Nephron (organoid): ENCODE data around the gene MAL.
"Not testable (repeated sequence)": the region's sequence is repeated elsewhere in the genome, so short reads cannot be mapped to it uniquely, and the experiment has no call there.

Experiments used
- H3K27ac Mint-ChIP-seq, 3 experiments: 2 replicates each; pipeline ENCODE4 v1.8.0; 2020; ENCODE audit warnings: mixed read lengths in 3 of 3, mild to moderate bottlenecking in 2 of 3, moderate library complexity in 1 of 3
- H3K27me3 Mint-ChIP-seq: 2 replicates; pipeline ENCODE4 v1.8.0; 2021; ENCODE audit warnings: low read depth, mild to moderate bottlenecking, moderate library complexity, mixed read lengths
- H3K36me3 Mint-ChIP-seq: 2 replicates; pipeline ENCODE4 v1.8.0; 2020; ENCODE audit warnings: low read depth, mixed read lengths
- H3K4me1 Mint-ChIP-seq: 2 replicates; pipeline ENCODE4 v1.8.0; 2020; ENCODE audit warnings: mixed read lengths
- H3K4me3 Mint-ChIP-seq, 3 experiments: 2 replicates each; pipeline ENCODE4 v1.8.0; 2020; ENCODE audit warnings: mild to moderate bottlenecking in 3 of 3, mixed read lengths in 3 of 3, moderate library complexity in 2 of 3
- H3K9me3 Mint-ChIP-seq: 2 replicates; pipeline ENCODE4 v1.8.0; 2020; ENCODE audit warnings: mixed read lengths
- CTCF ChIP-seq, 3 experiments: fragments of 200-600 bp; sonication (generic); IDR thresholded peaks; one replicate each; pipeline ENCODE4 v1.5.0; 2021; ENCODE audit warnings: antibody characterized with exemption in 3 of 3; ENCODE audit not compliant: unreplicated experiment in 3 of 3

Gene MAL

DNA sequence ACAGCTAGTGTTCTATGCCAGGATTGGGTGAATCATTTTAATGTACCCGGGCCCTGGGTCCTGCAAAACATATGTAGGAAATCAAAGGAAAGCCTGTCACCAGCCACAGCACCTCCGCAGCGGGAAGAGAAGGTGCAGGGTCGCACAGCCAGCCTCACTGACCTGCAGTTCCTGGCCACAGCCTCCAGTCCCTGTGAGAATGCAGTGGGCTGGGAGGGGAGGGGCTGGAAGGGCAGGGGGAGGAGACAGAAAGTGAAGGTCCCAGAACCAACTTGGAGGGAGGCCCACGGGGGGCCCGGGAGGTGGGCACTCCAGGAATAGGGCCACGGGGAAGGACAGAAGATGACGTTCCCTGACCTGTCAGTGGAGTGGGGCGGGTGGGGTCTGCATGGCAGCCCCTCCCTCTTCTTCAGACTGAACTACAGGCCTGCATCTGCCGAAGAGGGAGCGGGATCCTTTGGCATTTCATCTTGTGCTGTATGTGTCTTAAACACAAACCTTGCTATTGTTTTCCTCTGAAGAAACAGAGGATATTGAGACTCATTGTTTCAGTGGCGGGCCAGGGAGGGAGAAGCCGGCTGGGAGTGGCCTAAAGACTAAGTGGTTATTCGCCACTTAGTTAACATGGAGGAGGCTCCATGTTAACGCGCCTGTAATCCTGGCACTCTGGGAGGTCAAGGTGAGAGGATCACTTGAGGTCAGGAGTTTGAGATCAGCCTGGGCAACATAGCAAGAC lies 7.5 kb downstream of the MAL start:
- H3K36me3 Mint-ChIP-seq = peaks cover 3% of the 10 kb centered on the region
- no peak overlapping the region for H3K27ac Mint-ChIP-seq
- H3K4me3 Mint-ChIP-seq = no peak overlapping the region
- peaks cover 61% of the 10 kb centered on the region for H3K27me3 Mint-ChIP-seq
- peaks cover 10% of the 10 kb centered on the region for H3K9me3 Mint-ChIP-seq
- no peaks in the 10 kb centered on the region for H3K4me1 Mint-ChIP-seq
- TF ChIP-seq CTCF (IDR thresholded peaks at IDR 0.05; ENCODE audit: unreplicated experiment in 3 of 3) = no peak

DNA sequence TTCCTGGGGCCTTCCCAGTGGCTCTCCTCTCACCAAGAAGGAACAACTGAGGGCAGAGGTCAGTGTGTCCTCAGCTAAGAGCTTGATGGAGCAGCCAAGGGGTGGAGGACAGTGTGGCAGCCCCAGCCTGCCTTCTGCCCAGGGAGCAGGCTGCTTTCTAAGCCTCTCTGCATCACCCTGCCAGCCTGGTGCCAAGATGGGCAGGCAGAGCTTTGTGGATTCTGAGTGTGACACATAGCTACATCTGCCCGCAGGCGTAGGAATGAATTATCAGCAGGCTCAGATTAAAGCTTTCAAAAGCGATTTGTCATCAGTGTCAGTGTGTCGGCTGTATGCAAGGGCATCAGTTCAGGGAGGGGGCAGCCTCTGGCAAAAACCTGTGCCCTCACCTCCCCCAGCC lies 8.7 kb downstream of the MAL start:
- H3K36me3 Mint-ChIP-seq = peaks cover under 1% of the 10 kb centered on the region
- peaks cover 18% of the 10 kb centered on the region for H3K9me3 Mint-ChIP-seq
- H3K27ac Mint-ChIP-seq = no peak overlapping the region
- no peaks in the 10 kb centered on the region for H3K4me1 Mint-ChIP-seq
- H3K27me3 Mint-ChIP-seq = peaks cover 51% of the 10 kb centered on the region
- no peak for TF ChIP-seq CTCF (IDR thresholded peaks at IDR 0.05; ENCODE audit: unreplicated experiment in 3 of 3)
- H3K4me3 Mint-ChIP-seq = no peak overlapping the region

GRCh38 chr2:95034818-95035217 lies 9.3 kb downstream of the MAL start:
- no peak overlapping the region for H3K4me3 Mint-ChIP-seq
- peaks cover 18% of the 10 kb centered on the region for H3K9me3 Mint-ChIP-seq
- no peak for TF ChIP-seq CTCF (IDR thresholded peaks at IDR 0.05; ENCODE audit: unreplicated experiment in 3 of 3)
- H3K27ac Mint-ChIP-seq = no peak overlapping the region
- H3K36me3 Mint-ChIP-seq = no peaks in the 10 kb centered on the region
- H3K4me1 Mint-ChIP-seq = no peaks in the 10 kb centered on the region
- H3K27me3 Mint-ChIP-seq = peaks cover 45% of the 10 kb centered on the region

GRCh38 chr2:95036596-95037383 lies 11.3 kb downstream of the MAL start:
- no peak for TF ChIP-seq CTCF (IDR thresholded peaks at IDR 0.05; ENCODE audit: unreplicated experiment in 3 of 3)

DNA sequence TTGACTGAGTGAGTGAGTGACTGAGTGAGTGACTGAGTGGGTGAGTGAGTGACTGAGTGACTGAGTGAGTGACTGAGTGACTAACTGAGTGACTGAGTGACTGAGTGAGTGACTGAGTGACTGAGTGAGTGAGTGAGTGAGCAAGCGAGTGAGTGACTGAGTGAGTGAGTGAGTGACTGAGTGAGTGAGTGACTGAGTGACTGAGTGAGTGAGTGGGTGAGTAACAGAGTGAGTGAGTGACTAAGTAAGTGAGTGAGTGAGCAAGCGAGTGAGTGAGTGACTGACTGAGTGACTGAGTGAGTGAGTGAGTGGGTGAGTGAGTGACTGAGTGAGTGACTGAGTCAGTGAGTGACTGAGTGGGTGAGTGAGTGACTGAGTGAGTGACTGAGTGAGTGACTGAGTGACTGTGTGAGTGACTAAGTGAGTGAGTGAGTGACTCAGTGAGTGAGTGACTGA lies 11.9 kb downstream of the MAL start:
- Mint-ChIP-seq H3K27me3 (peaks cover 25% of the 10 kb centered on the region), H3K27ac (peak overlapping the region in 1 of 3 experiments; percentile 51), H3K4me1 (peaks cover 5% of the 10 kb centered on the region), H3K4me3 (no peak overlapping the region), H3K9me3 (peaks cover 18% of the 10 kb centered on the region), H3K36me3 (no peaks in the 10 kb centered on the region)
- TF ChIP-seq CTCF (IDR thresholded peaks at IDR 0.05; ENCODE audit: unreplicated experiment in 3 of 3) = no peak

More at GRCh38 chr2:95036596-95037383, 11.3 kb downstream of the MAL start:
- peak overlapping the region in 1 of 3 experiments; percentile 51 for H3K27ac Mint-ChIP-seq
- H3K36me3 Mint-ChIP-seq = no peaks in the 10 kb centered on the region
- H3K9me3 Mint-ChIP-seq = peaks cover 18% of the 10 kb centered on the region
- H3K4me3 Mint-ChIP-seq = no peak overlapping the region
- peaks cover 2% of the 10 kb centered on the region for H3K4me1 Mint-ChIP-seq
- H3K27me3 Mint-ChIP-seq = peaks cover 28% of the 10 kb centered on the region

DNA sequence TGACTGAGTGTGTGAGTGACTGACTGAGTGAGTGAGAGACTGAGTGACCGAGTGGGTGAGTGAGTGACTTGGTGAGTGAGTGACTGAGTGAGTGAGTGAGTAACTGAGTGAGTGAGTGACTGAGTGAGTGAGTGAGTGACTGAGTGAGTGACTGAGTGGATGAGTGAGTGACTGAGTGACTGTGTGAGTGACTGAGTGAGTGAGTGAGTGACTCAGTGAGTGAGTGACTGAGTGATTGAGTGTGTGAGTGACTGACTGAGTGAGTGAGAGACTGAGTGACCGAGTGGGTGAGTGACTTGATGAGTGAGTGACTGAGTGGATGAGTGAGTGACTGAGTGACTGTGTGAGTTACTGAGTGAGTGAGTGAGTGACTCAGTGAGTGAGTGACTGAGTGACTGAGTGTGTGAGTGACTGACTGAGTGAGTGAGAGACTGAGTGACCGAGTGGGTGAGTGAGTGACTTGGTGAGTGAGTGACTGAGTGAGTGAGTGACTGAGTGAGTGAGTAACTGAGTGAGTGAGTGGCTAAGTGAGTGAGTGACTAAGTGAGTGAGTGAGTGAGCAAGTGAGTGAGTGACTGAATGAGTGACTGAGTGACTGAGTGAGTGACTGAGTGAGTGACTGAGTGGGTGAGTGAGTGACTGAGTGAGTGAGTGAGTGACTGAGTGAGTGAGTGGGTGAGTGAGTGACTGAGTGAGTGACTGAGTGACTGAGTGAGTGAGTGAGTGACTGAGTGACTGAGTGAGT lies 12.5 kb downstream of the MAL start:
- H3K9me3 Mint-ChIP-seq = peaks cover 18% of the 10 kb centered on the region
- H3K27me3 Mint-ChIP-seq = peaks cover 21% of the 10 kb centered on the region
- peak overlapping the region in 2 of 3 experiments; percentile 18 to 22 for H3K27ac Mint-ChIP-seq
- H3K4me3 Mint-ChIP-seq, H3K4me1 Mint-ChIP-seq, H3K36me3 Mint-ChIP-seq: not testable (repeated sequence)
